Measurements from ENCODE around the gene ENO1.
"Not testable (repeated sequence)": the region's sequence is repeated elsewhere in the genome, so short reads cannot be mapped to it uniquely, and the experiment has no call there.

The ENO1 gene

DNA sequence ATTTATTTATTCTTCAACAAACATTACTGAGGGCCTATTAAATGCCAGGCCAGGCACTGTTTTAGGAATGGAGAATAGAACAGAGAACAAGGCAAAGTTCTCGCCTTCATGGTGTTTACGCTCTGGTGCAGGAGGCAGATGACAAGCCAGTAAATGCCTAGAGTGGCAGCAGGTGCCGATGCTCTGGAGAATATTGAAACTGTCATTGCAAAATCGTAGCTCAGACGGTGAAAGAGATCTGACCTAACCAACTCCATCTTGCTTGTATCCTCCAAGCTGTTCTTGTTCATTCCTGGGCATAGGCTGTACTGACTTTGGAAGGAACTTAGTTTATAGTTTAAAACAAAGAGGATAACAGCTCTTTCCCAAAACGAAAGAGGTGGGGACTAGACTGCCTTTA, 13.5 kb upstream of the ENO1 start:
- DNase-seq = no peak

GRCh38 chr1:8891401-8891800, 12.9 kb upstream of the ENO1 start:
- DNase-seq = no peak

DNA sequence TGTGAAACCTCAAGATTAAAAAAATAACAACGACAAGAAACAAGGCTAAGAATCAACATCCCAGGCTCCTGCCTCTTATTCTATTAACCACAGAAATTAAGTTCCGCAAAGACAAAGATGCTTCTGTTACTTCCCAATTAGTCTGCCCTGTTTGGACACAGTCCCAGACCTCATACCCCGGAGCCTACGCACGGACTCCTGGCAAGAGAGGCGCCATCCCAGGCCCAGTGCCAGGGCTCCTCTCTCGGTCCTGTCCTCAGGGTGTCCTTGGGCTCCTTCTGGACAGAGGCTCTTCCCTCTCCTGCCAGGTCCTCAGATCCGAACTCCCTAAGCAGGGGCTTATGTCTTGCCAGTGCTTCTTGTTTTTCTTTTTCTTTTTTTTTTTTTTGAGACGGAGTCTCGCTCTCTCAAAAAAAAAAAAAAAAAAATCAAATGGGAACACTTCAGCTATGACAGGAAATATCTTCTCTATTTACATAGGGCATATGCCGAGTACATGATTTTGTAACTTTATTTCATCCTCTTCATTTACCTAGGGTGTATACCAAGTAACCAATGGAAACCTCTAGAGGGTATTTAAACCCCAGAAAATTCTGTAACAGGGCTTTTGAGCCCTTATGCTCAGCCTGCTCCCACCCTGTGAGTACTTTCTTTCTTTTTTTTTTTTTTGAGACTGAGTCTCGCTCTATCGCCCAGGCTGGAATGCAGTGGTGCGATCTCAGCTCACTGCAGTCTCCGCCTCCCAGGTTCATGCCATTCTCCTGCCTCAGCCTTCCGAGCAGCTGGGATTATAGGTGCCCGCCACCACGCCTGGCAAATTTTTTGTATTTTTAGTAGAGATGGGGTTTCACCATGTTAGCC, 11.7 kb upstream of the ENO1 start:
- DNase-seq = no peak

GRCh38 chr1:8889103-8889846, 10.8 kb upstream of the ENO1 start:
- no peak for DNase-seq

- no peak for DNase-seq
Measured at GRCh38 chr1:8886589-8886988, 8.1 kb upstream of the ENO1 start.

DNA sequence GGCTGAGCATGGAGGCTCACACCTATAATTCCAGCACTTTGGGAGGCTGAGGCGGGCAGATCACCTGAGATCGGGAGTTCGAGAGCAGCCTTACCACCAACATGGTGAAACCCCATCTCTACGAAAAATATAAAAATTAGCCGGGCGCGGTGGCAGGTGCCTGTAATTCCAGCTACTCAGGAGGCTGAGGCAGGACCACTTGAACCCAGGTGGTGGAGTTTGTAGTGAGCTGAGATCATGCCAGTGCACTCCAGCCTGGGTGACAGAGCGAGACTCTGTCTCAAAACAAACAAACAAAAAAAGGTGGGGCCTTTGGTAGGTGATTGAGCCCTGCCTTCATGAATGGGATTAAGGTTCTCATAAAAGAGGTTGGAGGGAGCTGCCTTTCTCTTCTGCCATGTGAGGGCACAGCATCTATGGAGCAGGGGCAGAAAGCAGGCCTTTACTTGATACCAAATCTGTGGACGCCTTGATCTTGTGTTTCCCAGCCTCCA, 7.6 kb upstream of the ENO1 start:
- DNase-seq = not testable (repeated sequence)

GRCh38 chr1:8884105-8884504, 5.6 kb upstream of the ENO1 start:
- DNase-seq = not testable (repeated sequence)

DNA sequence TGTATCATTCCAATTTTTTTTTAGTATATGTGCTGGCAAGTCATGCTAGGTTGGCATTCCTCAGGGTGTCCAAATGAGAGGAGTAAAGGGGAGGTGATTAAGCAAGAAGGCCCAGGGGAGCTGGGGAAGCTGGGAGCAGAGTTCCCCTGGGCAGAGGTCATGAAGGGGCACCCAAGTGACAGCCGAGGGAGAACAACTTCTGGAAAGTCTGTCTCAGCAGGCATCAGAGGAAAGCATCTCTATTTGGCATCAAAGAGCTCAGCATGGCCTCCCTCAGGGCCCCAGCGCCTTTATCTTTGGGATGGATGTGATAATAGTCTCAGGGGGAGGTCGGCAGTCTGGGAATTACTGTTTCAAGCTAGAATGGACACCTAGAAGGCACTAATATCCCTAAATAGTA, 5.0 kb upstream of the ENO1 start:
- DNase-seq = no peak

- peak; percentile 50 for DNase-seq
Measured at GRCh38 chr1:8879922-8880676, 1.6 kb upstream of the ENO1 start.

DNA sequence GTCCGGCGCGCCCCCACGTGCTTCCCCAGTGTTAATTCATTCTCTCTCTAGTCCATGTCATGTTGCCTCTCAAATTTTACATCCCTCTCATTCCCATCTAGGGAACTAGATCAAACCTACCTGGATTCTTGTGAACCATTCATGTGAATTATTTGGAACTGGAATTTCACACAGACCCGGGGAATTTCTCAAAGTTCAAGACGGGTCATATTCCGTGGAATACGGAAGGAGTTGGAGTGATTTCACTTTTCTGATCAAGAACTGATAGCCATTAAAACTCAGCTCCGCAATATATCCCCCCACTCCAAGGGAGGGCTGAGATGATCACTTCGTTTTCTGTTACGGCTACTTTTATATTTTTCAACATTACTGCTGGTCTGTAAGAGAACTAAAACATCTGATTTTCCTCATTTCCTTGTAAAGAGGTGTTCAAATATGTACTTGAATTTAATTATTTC, 1.0 kb upstream of the ENO1 start:
- DNase-seq = no peak

- peak; percentile 96 for DNase-seq
Measured at GRCh38 chr1:8878698-8879463, 395 bp upstream of the ENO1 start.

- DNase-seq = no peak
Measured at GRCh38 chr1:8876087-8876486, 2.4 kb downstream of the ENO1 start.

GRCh38 chr1:8875216-8875861, 3.1 kb downstream of the ENO1 start:
- no peak for DNase-seq

- no peak for DNase-seq
Measured at GRCh38 chr1:8874230-8875201, 4.0 kb downstream of the ENO1 start.

GRCh38 chr1:8873506-8874229, 4.8 kb downstream of the ENO1 start:
- peak; percentile 83 for DNase-seq

- no peak for DNase-seq
Measured at GRCh38 chr1:8873001-8873400, 5.5 kb downstream of the ENO1 start.

DNA sequence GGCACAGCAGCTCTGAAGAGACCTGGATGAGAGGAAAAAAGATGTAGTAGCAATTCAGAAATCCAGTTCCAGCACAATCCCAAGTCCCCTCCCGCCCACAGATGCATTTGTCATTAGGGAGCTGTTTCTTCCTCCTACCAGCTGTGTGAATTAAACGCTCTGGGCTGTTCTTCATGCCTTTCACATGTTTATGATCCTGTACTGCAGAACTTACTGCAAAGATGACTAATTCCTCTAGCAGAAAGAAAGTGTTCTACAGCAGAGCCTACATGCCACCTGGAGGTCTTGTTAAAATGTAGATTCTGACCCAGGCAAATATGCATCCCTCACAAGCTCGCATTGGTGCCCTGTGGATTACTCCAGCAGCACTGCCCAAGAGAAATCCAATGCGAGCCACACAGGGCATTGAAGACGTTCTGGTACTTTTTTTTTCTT, 6.5 kb downstream of the ENO1 start:
- DNase-seq = no peak

GRCh38 chr1:8871539-8871935, 6.9 kb downstream of the ENO1 start:
- no peak for DNase-seq

- DNase-seq = peak; percentile 53
Measured at GRCh38 chr1:8870616-8871538, 7.6 kb downstream of the ENO1 start.
